Ectodermal cell (in vitro differentiated cells): ENCODE data around the gene PSTPIP2.

ENCODE experiments used
- H3K27ac ChIP-seq: 2 replicates; pipeline ENCODE4 v1.7.0; 2013; ENCODE audit warnings: mild to moderate bottlenecking, low read depth, low read length; ENCODE audit not compliant: insufficient read depth, poor library complexity, severe bottlenecking
- H3K27me3 ChIP-seq: 2 replicates; pipeline ENCODE4 v1.7.0; 2013; ENCODE audit warnings: mild to moderate bottlenecking, low read length; ENCODE audit not compliant: insufficient read depth, control insufficient read depth, poor library complexity, severe bottlenecking
- H3K36me3 ChIP-seq: one replicate; pipeline ENCODE4 v1.7.0; 2013; ENCODE audit warnings: low read length; ENCODE audit not compliant: control insufficient read depth, insufficient read depth
- H3K4me1 ChIP-seq: one replicate; pipeline ENCODE4 v1.7.0; 2013; ENCODE audit warnings: low read length; ENCODE audit not compliant: control insufficient read depth, insufficient read depth
- H3K4me3 ChIP-seq: 2 replicates; pipeline ENCODE4 v1.7.0; 2013; ENCODE audit warnings: low read depth, low read length, control low read depth; ENCODE audit not compliant: insufficient read depth
- H3K9me3 ChIP-seq: 2 replicates; pipeline ENCODE4 v1.7.0; 2013; ENCODE audit warnings: mild to moderate bottlenecking, low read length, moderate library complexity; ENCODE audit not compliant: control insufficient read depth
- WGBS, 2 experiments: methylation state at CpG; one replicate each; pipeline ENCODE4 v1.1.7; 2013; ENCODE audit warnings: missing lambda C conversion rate in 2 of 2; 5-methylcytosine and 5-hydroxymethylcytosine counted together

PSTPIP2 gene

GRCh38 chr18:46009125-46009840 is 62.8 kb downstream of the PSTPIP2 start:
- Histone ChIP-seq H3K27ac (no peak overlapping the region), H3K4me1 (no peaks in the 10 kb centered on the region), H3K27me3 (no peaks in the 10 kb centered on the region), H3K36me3 (no peaks in the 10 kb centered on the region), H3K4me3 (no peak overlapping the region), H3K9me3 (no peaks in the 10 kb centered on the region)
- WGBS, 2 experiments, result 88 to 99% methylated on average over 4 of the region's 5 CpGs

- no peak overlapping the region for H3K4me3 ChIP-seq
- 92 to 95% methylated on average over 8 of the region's 8 CpGs for WGBS, 2 experiments
- no peak overlapping the region for H3K27ac ChIP-seq
- H3K4me1 ChIP-seq, result no peaks in the 10 kb centered on the region
- H3K9me3 ChIP-seq, result no peaks in the 10 kb centered on the region
- H3K36me3 ChIP-seq, result no peaks in the 10 kb centered on the region
- no peaks in the 10 kb centered on the region for H3K27me3 ChIP-seq
Observed at GRCh38 chr18:46008531-46008930, 63.5 kb downstream of the PSTPIP2 start.

- Histone ChIP-seq H3K4me1 (no peaks in the 10 kb centered on the region), H3K36me3 (no peaks in the 10 kb centered on the region), H3K27me3 (no peaks in the 10 kb centered on the region), H3K4me3 (no peak overlapping the region), H3K9me3 (no peaks in the 10 kb centered on the region), H3K27ac (no peak overlapping the region)
- WGBS, 2 experiments, result 92 to 93% methylated on average over 5 of the region's 5 CpGs
Observed at GRCh38 chr18:46007165-46007564, 64.9 kb downstream of the PSTPIP2 start.

- Histone ChIP-seq H3K4me1 (no peaks in the 10 kb centered on the region), H3K27ac (no peak overlapping the region), H3K9me3 (no peaks in the 10 kb centered on the region), H3K36me3 (no peaks in the 10 kb centered on the region), H3K4me3 (no peak overlapping the region), H3K27me3 (no peaks in the 10 kb centered on the region)
- 94 to 100% methylated on average over 1 of the region's 1 CpG for WGBS, 2 experiments
Observed at GRCh38 chr18:46002934-46003333, 69.1 kb downstream of the PSTPIP2 start.

GRCh38 chr18:46001892-46002291 is 70.2 kb downstream of the PSTPIP2 start:
- Histone ChIP-seq H3K36me3 (no peaks in the 10 kb centered on the region), H3K4me3 (no peak overlapping the region), H3K4me1 (no peaks in the 10 kb centered on the region), H3K27me3 (no peaks in the 10 kb centered on the region), H3K9me3 (no peaks in the 10 kb centered on the region), H3K27ac (no peak overlapping the region)
- WGBS, 2 experiments, result 86 to 100% methylated on average over 2 of the region's 2 CpGs

- WGBS, 2 experiments, result 83 to 100% methylated on average over 1 of the region's 1 CpG
- Histone ChIP-seq H3K27me3 (no peaks in the 10 kb centered on the region), H3K36me3 (no peaks in the 10 kb centered on the region), H3K27ac (no peak overlapping the region), H3K4me1 (no peaks in the 10 kb centered on the region), H3K9me3 (no peaks in the 10 kb centered on the region), H3K4me3 (no peak overlapping the region)
Observed at GRCh38 chr18:46001074-46001473, 71.0 kb downstream of the PSTPIP2 start.

GRCh38 chr18:45999536-45999935 is 72.5 kb downstream of the PSTPIP2 start:
- Histone ChIP-seq H3K27ac (no peak overlapping the region), H3K36me3 (no peaks in the 10 kb centered on the region), H3K9me3 (no peaks in the 10 kb centered on the region), H3K27me3 (no peaks in the 10 kb centered on the region), H3K4me1 (no peaks in the 10 kb centered on the region), H3K4me3 (no peak overlapping the region)
- WGBS, 2 experiments, result 91 to 94% methylated on average over 3 of the region's 3 CpGs

- Histone ChIP-seq H3K4me1 (no peaks in the 10 kb centered on the region), H3K27ac (no peak overlapping the region), H3K36me3 (no peaks in the 10 kb centered on the region), H3K27me3 (no peaks in the 10 kb centered on the region), H3K4me3 (no peak overlapping the region), H3K9me3 (no peaks in the 10 kb centered on the region)
- WGBS, 2 experiments, result 87 to 92% methylated on average over 3 of the region's 3 CpGs
Observed at GRCh38 chr18:45998244-45998643, 73.8 kb downstream of the PSTPIP2 start.

- Histone ChIP-seq H3K9me3 (no peaks in the 10 kb centered on the region), H3K4me1 (no peaks in the 10 kb centered on the region), H3K27ac (no peak overlapping the region), H3K27me3 (no peaks in the 10 kb centered on the region), H3K36me3 (no peaks in the 10 kb centered on the region), H3K4me3 (no peak overlapping the region)
- WGBS, 2 experiments, result 86 to 96% methylated on average over 8 of the region's 8 CpGs
Observed at GRCh38 chr18:45997700-45998151, 74.3 kb downstream of the PSTPIP2 start.

GRCh38 chr18:45995461-45995860 is 76.6 kb downstream of the PSTPIP2 start:
- no peaks in the 10 kb centered on the region for H3K36me3 ChIP-seq
- no peaks in the 10 kb centered on the region for H3K27me3 ChIP-seq
- no peak overlapping the region for H3K27ac ChIP-seq
- no peak overlapping the region for H3K4me3 ChIP-seq
- no peaks in the 10 kb centered on the region for H3K9me3 ChIP-seq
- H3K4me1 ChIP-seq, result no peaks in the 10 kb centered on the region
- WGBS, 2 experiments, result 90 to 94% methylated on average over 3 of the region's 3 CpGs
